HFFc6 (cell line): Measurements from ENCODE around the gene CTSE. TPM values are rescaled to one million over a fixed set of nuclear protein-coding genes. Genes with fewer than 3 reads are reported as not detected.

Experiments used
- DNase-seq: peaks from one replicate; pipeline ENCODE4 v3.0.0-alpha.2; 2018
- H3K27ac Mint-ChIP-seq: 2 replicates; pipeline ENCODE4 v1.8.0; 2020; ENCODE audit warnings: mild to moderate bottlenecking, mixed read lengths
- H3K27me3 Mint-ChIP-seq: 2 replicates; pipeline ENCODE4 v1.8.0; 2021; ENCODE audit warnings: mild to moderate bottlenecking, moderate library complexity, mixed read lengths; ENCODE audit not compliant: insufficient read depth
- H3K36me3 Mint-ChIP-seq: 2 replicates; pipeline ENCODE4 v1.8.0; 2021; ENCODE audit warnings: low read depth, mixed read lengths
- H3K4me1 Mint-ChIP-seq: 2 replicates; pipeline ENCODE4 v1.8.0; 2020; ENCODE audit warnings: low read depth, mixed read lengths
- H3K4me3 Mint-ChIP-seq: 2 replicates; pipeline ENCODE4 v1.8.0; 2020; ENCODE audit warnings: mild to moderate bottlenecking, moderate library complexity, mixed read lengths
- H3K9me3 Mint-ChIP-seq: 2 replicates; pipeline ENCODE4 v1.8.0; 2020; ENCODE audit warnings: mild to moderate bottlenecking, mixed read lengths
- total RNA-seq, 6 experiments: library from RNA; stranded (reverse); fragmentation: NEBNext Ultra II Directional; extraction: Animal tissue kit (Norgen Biotek cat#: 25700); gene quantifications; 2 replicates in 1 of 6; 3 replicates in 5 of 6; pipeline ENCODE4 v1.2.3, GENCODE V29; 2021
- TF ChIP-seq, protein P1 (sequence below): fragments of 200-600 bp; sonication (generic); IDR thresholded peaks from 2 replicates; pipeline ENCODE4 v1.5.0; 2021; ENCODE audit warnings: antibody characterized with exemption, mild to moderate bottlenecking

The CTSE gene
- total RNA-seq, 6 experiments from 2014 or later = not detected

DNA sequence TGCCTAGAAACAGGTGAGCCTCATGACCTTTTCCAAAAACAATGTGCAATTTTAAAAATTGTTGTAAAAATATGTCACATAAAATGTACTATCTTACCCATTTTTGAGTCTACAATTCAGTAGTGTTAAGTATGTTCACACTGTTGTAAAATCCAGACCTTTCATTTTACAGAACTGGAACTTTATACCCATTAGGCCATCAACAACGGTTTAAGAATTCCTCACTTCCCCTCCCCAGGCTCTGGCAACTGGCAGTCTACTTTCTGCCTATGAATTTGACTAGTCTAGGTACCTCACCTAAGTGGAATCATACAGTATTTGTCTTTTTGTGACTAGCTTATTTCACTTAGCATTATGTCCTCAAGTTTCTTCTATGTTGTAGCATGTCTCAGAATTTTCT lies 8.6 kb downstream of the CTSE start:
- no peak for DNase-seq
- Mint-ChIP-seq H3K36me3 (no peaks in the 10 kb centered on the region), H3K27ac (no peak overlapping the region), H3K4me1 (no peaks in the 10 kb centered on the region), H3K9me3 (no peaks in the 10 kb centered on the region), H3K4me3 (no peak overlapping the region), H3K27me3 (peaks cover 41% of the 10 kb centered on the region)
- TF ChIP-seq, protein P1, sequence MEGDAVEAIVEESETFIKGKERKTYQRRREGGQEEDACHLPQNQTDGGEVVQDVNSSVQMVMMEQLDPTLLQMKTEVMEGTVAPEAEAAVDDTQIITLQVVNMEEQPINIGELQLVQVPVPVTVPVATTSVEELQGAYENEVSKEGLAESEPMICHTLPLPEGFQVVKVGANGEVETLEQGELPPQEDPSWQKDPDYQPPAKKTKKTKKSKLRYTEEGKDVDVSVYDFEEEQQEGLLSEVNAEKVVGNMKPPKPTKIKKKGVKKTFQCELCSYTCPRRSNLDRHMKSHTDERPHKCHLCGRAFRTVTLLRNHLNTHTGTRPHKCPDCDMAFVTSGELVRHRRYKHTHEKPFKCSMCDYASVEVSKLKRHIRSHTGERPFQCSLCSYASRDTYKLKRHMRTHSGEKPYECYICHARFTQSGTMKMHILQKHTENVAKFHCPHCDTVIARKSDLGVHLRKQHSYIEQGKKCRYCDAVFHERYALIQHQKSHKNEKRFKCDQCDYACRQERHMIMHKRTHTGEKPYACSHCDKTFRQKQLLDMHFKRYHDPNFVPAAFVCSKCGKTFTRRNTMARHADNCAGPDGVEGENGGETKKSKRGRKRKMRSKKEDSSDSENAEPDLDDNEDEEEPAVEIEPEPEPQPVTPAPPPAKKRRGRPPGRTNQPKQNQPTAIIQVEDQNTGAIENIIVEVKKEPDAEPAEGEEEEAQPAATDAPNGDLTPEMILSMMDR = no peak

DNA sequence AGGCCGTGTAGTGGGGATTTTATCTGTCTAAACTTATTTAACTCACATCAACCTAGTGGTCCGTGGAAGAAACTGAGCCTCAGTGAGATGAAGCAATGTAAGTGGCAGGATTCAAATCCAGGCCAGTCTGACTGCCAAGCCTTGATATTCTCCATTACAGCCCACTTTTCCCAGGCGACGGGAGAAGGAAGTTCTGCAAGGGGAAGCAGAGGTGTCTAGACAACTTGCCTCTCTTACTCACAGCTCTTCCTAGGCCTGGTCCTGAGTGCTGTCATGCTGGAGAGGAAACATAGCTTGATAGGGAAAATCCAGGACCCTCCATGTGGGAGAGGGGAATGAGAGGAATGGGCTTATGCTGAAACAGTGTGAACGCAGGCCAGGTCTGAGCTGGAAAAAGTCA lies 9.1 kb downstream of the CTSE start:
- H3K27ac Mint-ChIP-seq = no peak overlapping the region
- no peak overlapping the region for H3K4me3 Mint-ChIP-seq
- no peaks in the 10 kb centered on the region for H3K9me3 Mint-ChIP-seq
- DNase-seq = no peak
- TF ChIP-seq, protein P1 = no peak
- no peaks in the 10 kb centered on the region for H3K36me3 Mint-ChIP-seq
- peaks cover 42% of the 10 kb centered on the region for H3K27me3 Mint-ChIP-seq
- H3K4me1 Mint-ChIP-seq = no peaks in the 10 kb centered on the region

DNA sequence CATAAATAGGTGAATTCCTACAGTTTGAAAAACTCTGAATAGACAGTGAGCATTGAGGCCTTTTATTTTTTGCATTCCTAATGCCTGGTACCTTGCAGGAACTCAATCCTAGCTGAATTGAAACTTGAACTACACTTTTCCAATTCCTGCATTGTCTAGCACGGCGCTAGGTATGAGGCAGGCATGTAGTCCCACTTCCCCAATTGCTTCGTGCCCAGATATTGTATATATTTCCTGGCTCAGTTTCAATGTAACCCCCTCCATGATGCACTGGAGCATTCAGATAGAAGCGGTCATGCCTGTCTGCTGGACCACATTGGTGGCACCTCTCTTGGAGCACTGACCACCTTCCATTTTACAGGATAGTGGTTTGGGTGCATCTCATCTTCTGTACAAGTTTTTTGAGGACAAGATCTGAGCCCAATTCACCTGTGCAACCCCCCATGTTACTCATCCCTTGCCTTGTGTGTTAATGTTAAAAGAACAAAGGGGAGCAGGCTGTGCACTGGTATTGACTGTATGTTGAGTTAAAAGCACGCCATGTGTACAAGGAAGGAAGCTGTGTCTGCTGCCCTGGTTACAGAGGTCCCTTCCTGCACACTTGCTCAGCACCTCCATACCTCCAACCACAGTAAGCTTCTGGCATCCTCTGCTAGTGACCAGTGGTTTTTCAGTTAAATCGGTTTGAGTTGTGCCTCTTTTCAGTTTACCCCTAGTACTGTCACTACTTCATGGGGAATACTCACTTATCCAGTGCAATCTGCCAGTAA lies 10.5 kb downstream of the CTSE start:
- Mint-ChIP-seq H3K4me3 (no peak overlapping the region), H3K9me3 (no peaks in the 10 kb centered on the region), H3K4me1 (no peaks in the 10 kb centered on the region), H3K36me3 (no peaks in the 10 kb centered on the region), H3K27ac (no peak overlapping the region), H3K27me3 (peaks cover 43% of the 10 kb centered on the region)
- DNase-seq = no peak
- TF ChIP-seq, protein P1 = no peak

DNA sequence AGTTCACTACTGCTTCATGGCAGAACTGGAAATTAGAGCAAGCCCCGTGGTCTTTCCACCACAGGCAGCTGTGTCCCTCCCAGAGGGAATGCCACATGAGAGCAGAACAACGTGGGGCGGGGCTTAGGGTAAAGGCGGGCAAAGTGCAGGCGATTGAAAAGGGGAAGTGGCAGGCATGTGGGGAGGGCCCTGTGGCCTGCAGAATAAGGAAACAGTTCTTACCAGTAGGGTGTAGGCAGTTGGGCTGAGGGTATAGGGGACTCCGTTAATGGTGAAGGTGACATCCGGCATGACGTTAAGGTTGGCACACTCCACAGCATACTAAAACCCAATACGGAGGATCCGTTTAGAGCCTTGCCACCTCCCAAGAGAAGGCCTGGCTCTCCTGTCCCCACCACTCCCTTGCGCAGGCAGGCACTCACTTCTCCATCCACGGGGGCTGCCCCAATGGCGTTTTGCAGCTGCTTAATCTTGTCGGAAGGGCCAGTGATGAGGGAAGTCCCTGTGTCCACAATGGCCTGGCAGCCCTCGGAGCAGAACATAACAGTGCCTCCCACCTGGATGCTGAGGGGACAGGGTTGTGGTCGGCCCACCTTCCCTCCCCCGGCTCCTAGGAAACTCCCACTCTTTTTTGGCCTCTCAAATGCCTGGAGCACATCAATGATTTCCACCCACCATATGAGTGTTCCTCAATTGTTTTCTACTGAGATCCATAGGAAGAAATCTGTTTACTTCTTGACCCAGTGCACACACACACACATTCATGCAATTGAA lies 11.4 kb downstream of the CTSE start:
- no peak overlapping the region for H3K27ac Mint-ChIP-seq
- TF ChIP-seq, protein P1 = no peak
- no peaks in the 10 kb centered on the region for H3K36me3 Mint-ChIP-seq
- no peak for DNase-seq
- no peak overlapping the region for H3K4me3 Mint-ChIP-seq
- H3K4me1 Mint-ChIP-seq = no peaks in the 10 kb centered on the region
- peaks cover 36% of the 10 kb centered on the region for H3K27me3 Mint-ChIP-seq
- no peaks in the 10 kb centered on the region for H3K9me3 Mint-ChIP-seq

DNA sequence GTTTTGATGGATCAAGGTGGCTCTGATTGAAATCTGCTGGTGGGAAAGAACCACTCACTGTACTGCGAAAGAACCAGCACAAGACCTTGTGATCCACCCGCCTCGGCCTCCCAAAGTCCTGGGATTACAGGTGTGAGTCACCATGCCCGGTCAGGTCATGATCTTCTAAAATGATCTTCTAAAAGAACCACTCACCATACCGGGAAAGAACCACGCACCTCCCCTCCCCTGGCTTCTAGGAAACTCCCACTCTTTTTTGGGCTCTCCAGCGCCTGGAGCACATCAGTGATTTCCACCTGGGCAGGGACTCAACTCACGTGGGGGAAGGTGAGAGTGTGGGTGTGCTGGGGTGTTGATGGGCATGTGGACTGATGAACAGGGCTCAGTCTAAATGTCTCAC lies 12.6 kb downstream of the CTSE start:
- Mint-ChIP-seq H3K4me1 (no peaks in the 10 kb centered on the region), H3K4me3 (no peak overlapping the region), H3K27me3 (peaks cover 33% of the 10 kb centered on the region), H3K27ac (no peak overlapping the region), H3K9me3 (no peaks in the 10 kb centered on the region), H3K36me3 (no peaks in the 10 kb centered on the region)
- DNase-seq = no peak
- TF ChIP-seq, protein P1 = no peak
